ENCODE data around the gene FOXO3.
"Not testable (repeated sequence)": the region's sequence is repeated elsewhere in the genome, so short reads cannot be mapped to it uniquely, and the experiment has no call there.

FOXO3 gene

GRCh38 chr6:108665495-108666196, 104.9 kb downstream of the FOXO3 start:
- DNase-seq = no peak

DNA sequence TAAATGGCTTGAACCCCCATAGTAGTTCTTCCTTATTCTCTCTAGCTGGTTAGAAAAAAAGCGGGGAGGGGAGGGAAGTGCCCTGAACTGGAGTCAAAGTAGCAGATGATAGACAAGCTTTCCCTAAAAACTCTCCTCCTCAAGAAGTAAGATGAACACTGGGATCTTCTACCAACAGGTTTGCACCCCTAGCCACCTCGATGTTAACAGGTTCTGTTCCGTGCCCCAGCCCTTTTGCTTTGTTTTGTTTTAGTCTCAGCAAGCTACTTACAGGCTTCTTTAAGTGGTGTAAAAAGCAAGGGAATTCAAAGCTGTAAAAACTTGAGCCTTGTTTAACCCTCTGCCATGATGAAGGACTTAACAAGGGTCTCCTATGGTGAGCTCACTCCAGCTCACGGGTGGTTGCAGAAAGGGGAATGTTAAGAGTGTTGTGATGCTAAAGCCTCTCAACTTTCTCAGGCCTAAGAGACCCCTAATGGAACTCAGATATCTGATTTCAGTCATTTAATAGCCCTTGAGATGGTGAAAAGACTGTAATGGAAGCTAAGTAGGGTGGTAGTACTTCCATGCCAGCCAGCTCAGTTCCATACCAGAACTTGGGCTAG, 106.0 kb downstream of the FOXO3 start:
- DNase-seq = peak; percentile 90

DNA sequence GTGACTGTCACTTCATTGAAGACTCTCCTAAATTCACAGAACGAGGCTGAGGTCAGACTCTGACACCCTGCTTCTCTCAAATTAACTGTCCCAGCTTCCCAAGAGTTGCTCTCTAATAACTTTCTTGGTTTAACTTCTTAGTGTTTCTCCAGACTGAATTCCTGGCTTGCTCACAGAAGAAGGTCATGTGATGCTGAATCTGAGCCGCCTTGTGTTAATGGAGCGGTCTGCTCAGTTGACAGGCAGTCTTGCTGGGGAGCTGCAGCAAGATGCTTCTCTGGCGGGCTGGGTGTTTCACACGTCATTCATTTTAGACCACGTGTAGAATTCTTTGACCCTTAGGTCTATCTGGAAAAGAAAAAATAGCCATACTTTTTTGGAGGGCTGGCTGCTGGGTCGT, 107.3 kb downstream of the FOXO3 start:
- DNase-seq = no peak

- DNase-seq = no peak
Observed at GRCh38 chr6:108669673-108670072, 109.0 kb downstream of the FOXO3 start.

- DNase-seq = no peak
Observed at GRCh38 chr6:108671175-108671574, 110.5 kb downstream of the FOXO3 start.

DNA sequence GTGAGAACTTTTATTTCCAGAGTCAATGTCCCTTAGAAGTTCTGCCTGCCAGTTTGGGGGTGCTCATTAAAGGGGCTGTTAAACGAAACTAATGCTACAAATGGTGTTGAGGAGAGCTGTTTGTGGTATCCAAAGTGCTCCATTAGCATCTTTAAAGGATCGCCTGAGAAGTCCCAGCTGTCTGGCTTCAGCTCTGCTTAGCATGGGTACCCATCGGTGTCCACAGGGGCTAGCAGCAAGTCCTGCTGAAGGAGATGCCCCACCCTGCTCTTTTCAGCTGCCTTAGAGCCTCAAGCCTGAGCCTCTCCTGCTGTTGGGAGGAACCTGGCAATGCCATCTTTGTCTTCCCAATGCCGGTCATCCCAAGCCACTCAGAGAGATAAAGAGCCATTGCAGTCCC, 111.1 kb downstream of the FOXO3 start:
- no peak for DNase-seq

- DNase-seq = no peak
Observed at GRCh38 chr6:108672641-108673040, 111.9 kb downstream of the FOXO3 start.

GRCh38 chr6:108673153-108673552, 112.4 kb downstream of the FOXO3 start:
- DNase-seq = no peak

- DNase-seq = no peak
Observed at GRCh38 chr6:108673602-108674001, 112.9 kb downstream of the FOXO3 start.

- no peak for DNase-seq
Observed at GRCh38 chr6:108675226-108676200, 114.8 kb downstream of the FOXO3 start.

DNA sequence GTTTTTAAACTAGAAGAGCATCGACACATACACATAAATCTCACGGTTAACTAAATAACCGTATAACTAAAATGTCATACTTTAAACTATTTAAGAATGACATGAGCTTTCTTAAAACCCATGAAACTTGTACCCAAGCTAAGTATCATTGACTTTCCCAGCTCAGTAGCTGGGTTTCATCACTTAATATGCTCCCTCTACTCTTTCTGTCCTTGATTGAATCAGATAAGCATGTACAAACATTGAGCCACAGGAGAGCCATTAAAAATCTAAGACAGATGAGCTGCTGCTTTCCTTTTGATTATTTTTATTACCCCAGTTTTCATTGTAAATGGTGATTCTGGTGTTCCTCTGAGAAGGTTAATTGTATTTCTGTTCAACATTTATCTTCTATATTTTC, 115.8 kb downstream of the FOXO3 start:
- DNase-seq = no peak

DNA sequence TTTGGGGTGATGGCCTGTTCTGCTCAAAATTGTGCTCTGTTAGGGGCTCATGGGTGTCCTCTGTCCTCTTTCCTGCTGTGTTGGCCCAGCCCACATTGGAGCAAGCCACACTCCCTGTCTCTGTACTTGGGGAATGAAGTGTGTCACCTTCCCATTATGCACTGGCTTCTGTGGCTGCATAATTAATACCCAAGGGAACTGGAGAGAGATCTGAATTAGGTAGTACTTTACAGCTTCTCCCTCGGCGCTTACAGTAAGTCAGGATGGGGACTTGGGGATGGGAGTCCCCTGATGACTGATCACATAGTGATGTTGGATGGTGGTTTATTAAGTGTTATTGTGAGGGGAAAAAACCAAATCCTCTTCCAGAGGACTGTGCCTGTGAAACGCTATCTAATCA, 116.6 kb downstream of the FOXO3 start:
- no peak for DNase-seq

- no peak for DNase-seq
Observed at GRCh38 chr6:108677894-108678293, 117.2 kb downstream of the FOXO3 start.

DNA sequence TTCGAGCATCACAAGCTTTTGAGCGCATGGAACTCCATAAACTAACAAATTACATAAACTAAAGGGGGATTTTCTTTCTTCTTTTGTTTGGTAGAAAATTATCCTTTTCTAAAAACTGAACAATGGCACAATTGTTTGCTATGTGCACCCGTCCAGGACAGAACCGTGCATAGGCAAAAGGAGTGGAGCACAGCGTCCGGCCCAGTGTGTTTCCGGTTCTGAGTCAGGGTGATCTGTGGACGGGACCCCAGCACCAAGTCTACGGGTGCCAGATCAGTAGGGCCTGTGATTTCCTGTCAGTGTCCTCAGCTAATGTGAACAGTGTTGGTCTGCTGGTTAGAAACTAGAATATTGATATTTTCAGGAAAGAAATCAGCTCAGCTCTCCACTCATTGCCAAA, 119.6 kb downstream of the FOXO3 start:
- not testable (repeated sequence) for DNase-seq

DNA sequence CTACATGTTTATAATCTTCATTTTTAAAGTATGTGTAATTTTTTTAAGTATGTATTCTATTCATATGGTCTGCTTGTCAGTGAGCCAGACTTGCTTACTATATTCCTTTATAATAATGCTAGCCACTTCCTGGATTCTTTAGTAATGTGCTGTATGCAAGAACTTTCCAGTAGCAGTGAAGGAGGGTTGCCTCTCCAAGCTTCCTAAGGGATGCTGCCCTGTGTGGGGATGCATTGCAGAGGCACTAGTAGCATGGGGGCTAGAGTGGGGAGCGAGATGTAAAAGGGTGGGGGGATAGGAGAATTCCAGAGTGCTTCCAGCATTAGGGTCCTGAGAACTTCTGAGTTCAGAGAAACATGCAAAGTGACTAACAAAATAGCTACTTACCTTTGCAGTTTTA, 121.0 kb downstream of the FOXO3 start:
- DNase-seq = not testable (repeated sequence)

GRCh38 chr6:108682383-108683119, 121.8 kb downstream of the FOXO3 start:
- DNase-seq = not testable (repeated sequence)

- DNase-seq = not testable (repeated sequence)
Observed at GRCh38 chr6:108683976-108684375, 123.3 kb downstream of the FOXO3 start.

GRCh38 chr6:108684771-108685329, 124.1 kb downstream of the FOXO3 start:
- DNase-seq = no peak

GRCh38 chr6:108685970-108686369, 125.3 kb downstream of the FOXO3 start:
- no peak for DNase-seq

- DNase-seq = no peak
Observed at GRCh38 chr6:108686896-108687295, 126.2 kb downstream of the FOXO3 start.

GRCh38 chr6:108687921-108688320, 127.2 kb downstream of the FOXO3 start:
- no peak for DNase-seq

All from DMS79 treated with DMSO at 0.1 percent for 48 hours (cell line).